Left cardiac atrium (tissue), 4 donors: Measurements from ENCODE around the gene SLC25A44. TPM values are rescaled to one million over a fixed set of nuclear protein-coding genes. Genes with fewer than 3 reads are reported as not detected.
"Not testable (repeated sequence)": the region's sequence is repeated elsewhere in the genome, so short reads cannot be mapped to it uniquely, and the experiment has no call there.

Source experiments
- ATAC-seq, 2 donors: fragments of 200-7000 bp; cut with Tn5 transposase; one replicate each; pipeline ENCODE4 v1.9.1; 2020; ENCODE audit warnings: mild to moderate bottlenecking in 2 of 2, moderate library complexity in 2 of 2
- DNase-seq: peaks from one replicate; pipeline ENCODE4 v3.0.0-alpha.2; 2020
- intact Hi-C, 2 donors: fragments of 100-400 bp; cut with DNase I; formaldehyde crosslinking; loops; one replicate each; pipeline versions ENCODE4 v1.14.1 to v1.15.1; 2022 to 2023
- total RNA-seq, 2 donors: library from RNA; stranded (reverse); fragmentation: NEBNext Ultra II Directional; extraction: Animal tissue kit (Norgen Biotek cat#: 25700); gene quantifications; one replicate each; pipeline ENCODE4 v1.2.1, GENCODE V29; 2021
- donor health status: DM: no; HTN: yes; CAD: no.
- donor health status: DM: no; HTN: yes; CAD: no; lungs with severe emphysema.
- donor health status: DM: yes; HTN: yes; CAD: no.
- donor health status: Dilated cardiomyopathy.

The SLC25A44 gene
- total RNA-seq, 2 donors from 2014 or later: 16.0 to 23.1 TPM

DNA sequence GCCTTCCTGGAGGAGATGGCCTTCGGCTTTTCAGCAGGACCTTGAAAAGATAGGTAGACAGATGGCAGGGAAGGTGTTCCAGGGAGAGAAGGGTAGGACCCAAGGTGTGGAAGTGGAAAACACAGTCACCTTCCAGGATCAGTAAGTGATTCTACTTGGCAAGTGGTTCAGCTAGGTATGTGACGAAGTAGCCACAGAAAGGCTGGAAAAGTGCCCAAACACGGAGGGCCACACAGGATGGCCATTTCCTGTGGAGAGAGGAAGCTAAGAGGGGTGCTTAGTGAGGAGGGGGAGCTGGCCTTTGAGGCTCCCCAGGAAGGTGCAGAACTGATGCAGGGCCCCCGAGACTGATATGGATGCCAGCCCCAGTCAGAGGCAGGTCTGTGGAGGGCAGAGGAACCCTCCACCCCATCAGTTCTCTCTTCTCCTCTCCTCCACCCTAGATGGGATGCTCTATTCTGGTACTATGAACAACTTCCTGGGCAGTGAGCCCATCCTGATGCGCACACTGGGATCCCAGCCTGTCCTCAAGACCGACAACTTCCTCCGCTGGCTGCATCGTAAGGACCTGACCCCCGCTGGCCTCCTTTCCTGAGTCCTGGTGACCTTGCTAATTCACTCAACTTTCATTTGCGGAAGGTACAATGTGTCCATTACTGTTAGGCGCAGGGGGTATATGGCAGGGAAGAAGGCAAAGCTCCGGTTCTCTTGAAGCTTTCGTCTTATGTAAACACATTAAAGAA, 33.7 kb upstream of the SLC25A44 start:
- DNase-seq (peak; percentile 71), ATAC-seq (peak; percentile 36 to 58)
- intact Hi-C loops: loop anchor here in 1 of 2 donors (5.0 kb wide), 1 partner anchor 52 kb away; the partner anchor contains the start of gene PMF1

DNA sequence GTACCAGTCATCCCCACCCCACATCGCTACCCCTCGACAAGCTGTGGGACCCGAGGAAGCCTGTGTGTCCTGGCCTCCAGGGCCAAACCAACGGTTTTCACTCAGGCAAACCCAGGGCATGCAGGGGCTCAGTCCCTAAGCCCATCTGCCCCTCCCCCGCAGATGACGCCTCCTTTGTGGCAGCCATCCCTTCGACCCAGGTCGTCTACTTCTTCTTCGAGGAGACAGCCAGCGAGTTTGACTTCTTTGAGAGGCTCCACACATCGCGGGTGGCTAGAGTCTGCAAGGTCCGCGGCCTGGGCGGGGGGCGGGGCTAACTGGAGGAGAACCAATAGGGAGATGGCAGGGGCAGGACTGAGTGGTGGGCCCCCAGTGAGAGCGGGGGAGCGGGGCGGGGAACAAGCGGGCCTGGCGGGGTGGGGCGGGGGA, 33.1 kb upstream of the SLC25A44 start:
- ATAC-seq (peak; percentile 87 to 91), DNase-seq (peak; percentile 93)
- intact Hi-C loops: loop anchor here in 1 of 2 donors (5.0 kb wide), 1 partner anchor 52 kb away; the partner anchor contains the start of gene PMF1

- DNase-seq (no peak), ATAC-seq (peak; percentile 49)
- intact Hi-C loops: loop anchor here in 1 of 2 donors (5.0 kb wide), 1 partner anchor 50 kb away; the partner anchor contains the start of gene PMF1
These were observed 31.4 kb upstream of the SLC25A44 start for GRCh38 chr1:156162430-156163037.

DNA sequence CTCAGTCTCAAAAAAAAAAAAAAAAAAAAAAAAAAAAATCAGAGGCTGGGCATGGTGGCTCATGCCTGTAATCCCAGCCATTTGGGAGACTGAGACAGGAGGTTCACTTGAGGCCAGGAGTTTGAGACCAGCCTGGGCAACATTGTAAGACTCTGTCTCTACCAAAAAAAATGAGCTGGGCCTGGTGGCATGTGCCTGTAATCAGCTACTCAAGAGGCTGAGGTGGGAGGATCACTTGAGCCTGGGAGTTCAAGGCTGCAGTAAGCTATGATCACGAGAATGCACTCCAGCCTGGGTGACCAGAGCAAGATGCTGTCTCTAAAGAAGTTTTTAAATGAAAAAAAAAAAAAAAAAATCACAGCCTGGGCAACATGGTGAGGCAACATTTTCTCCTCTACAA, 30.2 kb upstream of the SLC25A44 start:
- intact Hi-C loops: loop anchor here in 1 of 2 donors (5.0 kb wide), 1 partner anchor 49 kb away; the partner anchor contains the start of gene PMF1
- no peak for ATAC-seq
- DNase-seq: no peak

GRCh38 chr1:156164125-156164831, 29.6 kb upstream of the SLC25A44 start:
- intact Hi-C loops: loop anchor here in 1 of 2 donors (5.0 kb wide), 1 partner anchor 48 kb away; the partner anchor contains the start of gene PMF1
- ATAC-seq (no peak), DNase-seq (no peak)

DNA sequence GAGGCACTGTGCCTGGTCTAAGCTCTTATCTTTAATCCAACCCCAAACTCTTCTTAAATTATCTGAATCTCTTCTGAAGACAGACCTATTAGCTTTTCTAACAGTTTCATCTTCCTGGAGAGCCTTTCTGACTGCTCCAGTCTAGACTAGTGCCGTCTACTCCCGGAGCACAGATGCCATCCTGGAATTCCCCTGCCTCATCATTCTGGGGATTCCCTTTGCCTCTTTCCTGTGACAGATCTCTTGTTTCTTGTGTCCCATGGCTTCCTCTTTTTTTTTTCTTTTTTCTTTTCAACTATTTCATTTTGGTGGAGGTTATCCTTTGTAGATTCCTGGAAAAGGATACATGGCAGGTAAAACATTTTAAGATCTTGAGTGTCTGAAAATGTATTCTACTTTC, 28.8 kb upstream of the SLC25A44 start:
- ATAC-seq (no peak), DNase-seq (no peak)
- intact Hi-C loops: no loop called here

DNA sequence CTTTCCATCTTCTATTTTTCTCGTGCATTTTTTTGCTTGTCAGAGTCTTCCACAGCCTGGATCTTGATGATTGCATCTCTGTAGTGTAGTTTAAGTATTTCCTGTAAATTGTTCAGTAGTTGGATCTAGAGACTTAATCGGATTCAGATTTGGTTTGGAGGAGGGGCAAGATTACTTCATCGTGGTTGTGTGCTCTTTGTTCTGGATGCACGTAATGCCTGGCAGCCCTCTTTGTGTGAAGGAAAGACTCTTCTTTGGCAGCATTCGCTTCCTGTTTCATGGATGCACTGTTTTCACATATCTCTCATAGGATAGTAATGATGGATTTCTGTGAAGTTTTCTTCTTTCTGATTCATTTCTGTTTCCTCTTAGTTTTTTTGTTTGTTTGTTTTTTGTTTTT, 26.4 kb upstream of the SLC25A44 start:
- ATAC-seq: no peak
- no peak for DNase-seq
- intact Hi-C loops: no loop called here

- ATAC-seq (no peak), DNase-seq (no peak)
- intact Hi-C loops: no loop called here
These were observed 21.0 kb upstream of the SLC25A44 start for GRCh38 chr1:156172696-156173470.

DNA sequence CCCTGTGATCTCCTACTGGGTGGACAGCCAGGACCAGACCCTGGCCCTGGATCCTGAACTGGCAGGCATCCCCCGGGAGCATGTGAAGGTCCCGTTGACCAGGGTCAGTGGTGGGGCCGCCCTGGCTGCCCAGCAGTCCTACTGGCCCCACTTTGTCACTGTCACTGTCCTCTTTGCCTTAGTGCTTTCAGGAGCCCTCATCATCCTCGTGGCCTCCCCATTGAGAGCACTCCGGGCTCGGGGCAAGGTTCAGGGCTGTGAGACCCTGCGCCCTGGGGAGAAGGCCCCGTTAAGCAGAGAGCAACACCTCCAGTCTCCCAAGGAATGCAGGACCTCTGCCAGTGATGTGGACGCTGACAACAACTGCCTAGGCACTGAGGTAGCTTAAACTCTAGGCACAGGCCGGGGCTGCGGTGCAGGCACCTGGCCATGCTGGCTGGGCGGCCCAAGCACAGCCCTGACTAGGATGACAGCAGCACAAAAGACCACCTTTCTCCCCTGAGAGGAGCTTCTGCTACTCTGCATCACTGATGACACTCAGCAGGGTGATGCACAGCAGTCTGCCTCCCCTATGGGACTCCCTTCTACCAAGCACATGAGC, 17.2 kb upstream of the SLC25A44 start:
- DNase-seq (no peak), ATAC-seq (no peak)
- intact Hi-C loops: no loop called here

- ATAC-seq (no peak), DNase-seq (no peak)
- intact Hi-C loops: no loop called here
These were observed 15.8 kb upstream of the SLC25A44 start for GRCh38 chr1:156177919-156178654.

- no peak for ATAC-seq
- intact Hi-C loops: no loop called here
- no peak for DNase-seq
These were observed 13.4 kb upstream of the SLC25A44 start for GRCh38 chr1:156180471-156180870.

- not testable (repeated sequence) for DNase-seq, ATAC-seq
These were observed 12.4 kb upstream of the SLC25A44 start for GRCh38 chr1:156181391-156181924.

DNA sequence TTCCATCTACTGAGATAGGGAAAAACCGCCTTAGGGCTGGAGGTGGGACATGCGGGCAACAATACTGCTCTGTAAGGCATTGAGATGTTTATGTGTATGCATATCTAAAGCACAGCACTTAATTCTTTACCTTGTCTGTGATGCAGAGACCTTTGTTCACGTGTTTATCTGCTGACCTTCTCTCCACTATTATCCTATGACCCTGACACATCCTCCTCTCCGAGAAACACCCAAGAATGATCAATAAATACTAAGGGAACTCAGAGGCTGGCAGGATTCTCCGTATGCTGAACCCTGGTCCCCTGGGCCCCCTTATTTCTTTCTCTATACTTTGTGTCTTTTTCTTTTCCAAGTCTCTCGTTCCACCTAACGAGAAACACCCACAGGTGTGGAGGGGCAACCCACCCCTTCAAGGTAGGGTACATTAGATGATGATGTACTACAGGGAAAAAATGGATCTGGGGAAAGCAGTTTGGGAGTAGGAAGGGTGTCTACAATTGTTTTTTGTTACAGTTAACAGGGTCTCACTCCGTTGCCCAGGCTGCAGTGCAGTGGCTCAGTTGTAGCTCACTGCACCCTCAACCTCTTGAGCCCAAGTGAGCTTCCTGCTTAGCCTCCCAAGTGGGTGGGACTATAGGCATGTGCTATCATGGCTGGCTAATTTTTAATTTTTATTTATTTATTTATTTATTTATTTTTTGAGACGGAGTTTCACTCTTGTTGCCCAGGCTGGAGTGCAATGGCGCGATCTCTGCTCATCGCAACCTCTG, 11.7 kb upstream of the SLC25A44 start:
- DNase-seq, intact Hi-C loops, ATAC-seq: not testable (repeated sequence)

More at GRCh38 chr1:156181391-156181924, 12.4 kb upstream of the SLC25A44 start:
- intact Hi-C loops: not testable (repeated sequence)

DNA sequence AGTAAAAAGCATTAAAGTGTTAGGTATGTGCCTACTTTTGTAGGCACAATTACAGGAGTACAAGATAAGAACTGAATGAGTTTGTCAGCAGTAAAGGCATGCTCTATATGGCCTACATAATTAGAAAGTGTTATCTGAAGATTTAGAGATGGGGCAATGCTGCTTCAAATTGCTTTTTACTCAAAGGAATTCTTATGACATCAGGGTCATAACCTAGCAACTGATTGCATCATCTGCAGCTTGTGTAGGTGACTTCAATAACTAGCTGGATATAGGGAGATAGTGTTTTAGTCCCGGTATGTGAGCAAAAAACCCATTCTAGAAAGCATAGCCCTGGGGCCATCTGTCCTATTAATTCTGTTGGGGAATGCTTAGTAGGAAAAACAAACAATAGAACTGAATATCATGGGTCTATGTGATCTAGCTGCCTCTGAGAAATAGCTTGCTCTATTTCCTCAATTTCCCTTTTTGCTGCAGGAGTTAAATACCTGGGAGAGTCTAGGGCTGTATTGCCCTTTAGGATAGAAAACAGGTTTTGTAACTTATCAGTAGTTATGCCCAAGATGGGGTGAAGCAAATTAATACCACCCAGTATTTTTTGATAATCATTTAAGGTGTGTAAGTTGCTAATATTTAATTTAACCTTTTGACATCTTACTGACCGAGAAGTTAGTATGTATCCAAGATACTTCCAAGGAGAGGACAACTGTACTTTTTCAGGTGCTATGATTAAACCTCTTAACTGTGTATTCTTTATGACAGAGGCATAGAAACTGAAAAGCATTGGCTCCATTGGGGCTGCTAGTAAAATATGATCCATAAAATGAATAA, 7.3 kb upstream of the SLC25A44 start:
- not testable (repeated sequence) for ATAC-seq, DNase-seq

DNA sequence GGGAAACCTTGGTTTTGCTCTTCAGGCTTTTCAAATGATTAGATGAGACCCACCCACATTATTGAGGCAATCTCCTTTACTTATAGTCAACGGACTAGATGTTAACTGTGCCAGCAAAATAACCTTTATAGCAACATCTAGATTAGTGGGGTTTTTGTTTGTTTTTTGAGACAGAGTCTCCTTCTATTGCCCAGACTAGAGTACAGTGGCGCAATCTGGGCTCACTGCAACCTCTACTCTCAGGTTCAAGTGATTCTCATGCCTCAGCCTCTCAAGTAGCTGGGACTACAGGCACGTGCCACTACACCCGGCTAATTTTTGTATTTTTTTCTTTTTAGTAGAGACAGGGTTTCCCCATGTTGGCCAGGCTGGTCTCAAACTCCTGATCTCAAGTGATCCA, 3.6 kb upstream of the SLC25A44 start:
- ATAC-seq, DNase-seq, intact Hi-C loops: not testable (repeated sequence)

More for the DNA sequence above, 7.3 kb upstream of the SLC25A44 start:
- intact Hi-C loops: not testable (repeated sequence)
